CD14-positive monocyte (primary cell): ENCODE results near the gene WDR76. TPM values are rescaled to one million over a fixed set of nuclear protein-coding genes. Genes with fewer than 3 reads are reported as not detected.

Experiments
- DNase-seq, 3 donors: peaks; one replicate each; pipeline ENCODE4 v3.0.0-alpha.2; 2011 to 2022
- H2AFZ ChIP-seq: 2 replicates; pipeline ENCODE4 v1.6.0; 2012; ENCODE audit warnings: mild to moderate bottlenecking, low read depth, low read length, inconsistent platforms; ENCODE audit not compliant: insufficient read depth, poor library complexity, severe bottlenecking
- H3K27ac ChIP-seq, 2 donors: 1 replicate in 1 of 2; 2 replicates in 1 of 2; pipeline ENCODE4 v1.5.1; 2012 to 2013; ENCODE audit warnings: low read length in 2 of 2, control low read depth in 1 of 2, inconsistent platforms in 1 of 2, low read depth in 1 of 2, mild to moderate bottlenecking in 1 of 2
- H3K27me3 ChIP-seq, 2 donors: one replicate each; pipeline versions ENCODE4 v1.6.0 to v1.6.1; 2011 to 2013; ENCODE audit warnings: low read length in 2 of 2; ENCODE audit not compliant: control insufficient read depth in 2 of 2, insufficient read depth in 2 of 2
- H3K36me3 ChIP-seq, 2 donors: replicated peaks in 1 of 2; 1 replicate in 1 of 2; 2 replicates in 1 of 2; pipeline versions ENCODE4 v1.5.1 to v1.6.1; 2012 to 2013; ENCODE audit warnings: low read length in 2 of 2, control low read depth in 1 of 2, inconsistent platforms in 1 of 2, mild to moderate bottlenecking in 1 of 2; ENCODE audit not compliant: insufficient read depth in 2 of 2, control insufficient read depth in 1 of 2
- H3K4me1 ChIP-seq, 2 donors: 1 replicate in 1 of 2; 2 replicates in 1 of 2; pipeline versions ENCODE4 v1.5.1 to v1.6.1; 2012 to 2013; ENCODE audit warnings: low read length in 2 of 2, control low read depth in 1 of 2, inconsistent platforms in 1 of 2, mild to moderate bottlenecking in 1 of 2, moderate library complexity in 1 of 2; ENCODE audit not compliant: insufficient read depth in 2 of 2, control insufficient read depth in 1 of 2
- H3K4me2 ChIP-seq: replicated peaks from 2 replicates; pipeline ENCODE3; 2012; ENCODE audit warnings: low read length, moderate library complexity, mild to moderate bottlenecking; ENCODE audit not compliant: poor library complexity, severe bottlenecking; ENCODE audit errors: extremely low read depth
- H3K4me3 ChIP-seq, 3 experiments: fragments of 200-600 bp in 1 of 3; sonication (generic) in 1 of 3; replicated peaks in 1 of 3; 1 replicate in 2 of 3; 2 replicates in 1 of 3; pipeline ENCODE4 v1.5.1; 2011 to 2013; ENCODE audit warnings: low read length in 3 of 3, mild to moderate bottlenecking in 3 of 3, control low read depth in 2 of 3, low read depth in 2 of 3, inconsistent platforms in 1 of 3, moderate library complexity in 1 of 3
- H3K79me2 ChIP-seq: 2 replicates; pipeline ENCODE4 v1.6.0; 2012; ENCODE audit warnings: mild to moderate bottlenecking, control low read depth, inconsistent platforms, low read length, moderate library complexity; ENCODE audit not compliant: insufficient read depth
- H3K9ac ChIP-seq: 2 replicates; pipeline ENCODE4 v1.6.0; 2017; ENCODE audit warnings: low read length, mild to moderate bottlenecking; ENCODE audit not compliant: insufficient read depth, poor library complexity, severe bottlenecking
- H3K9me3 ChIP-seq, 2 donors: replicated peaks in 1 of 2; 1 replicate in 1 of 2; 2 replicates in 1 of 2; pipeline versions ENCODE4 v1.5.1 to v1.6.1; 2012 to 2013; ENCODE audit warnings: low read length in 2 of 2, control low read depth in 1 of 2; ENCODE audit not compliant: control insufficient read depth in 1 of 2, insufficient read depth in 1 of 2
- H4K20me1 ChIP-seq: 2 replicates; pipeline ENCODE4 v1.6.0; 2012; ENCODE audit warnings: mild to moderate bottlenecking, low read length, control low read depth, moderate library complexity; ENCODE audit not compliant: insufficient read depth
- H3K27ac Mint-ChIP-seq, 7 donors: one replicate each; pipeline ENCODE4 v1.8.0; 2020; ENCODE audit warnings: mild to moderate bottlenecking in 7 of 7, mixed read lengths in 7 of 7, moderate library complexity in 6 of 7, inconsistent platforms in 2 of 7
- H3K27me3 Mint-ChIP-seq, 3 donors: one replicate each; pipeline ENCODE4 v1.8.0; 2021 to 2022; ENCODE audit warnings: low read depth in 3 of 3, mild to moderate bottlenecking in 3 of 3, mixed read lengths in 3 of 3, moderate library complexity in 3 of 3, inconsistent platforms in 1 of 3
- H3K36me3 Mint-ChIP-seq, 2 donors: one replicate each; pipeline ENCODE4 v1.8.0; 2020; ENCODE audit warnings: mixed read lengths in 2 of 2, inconsistent platforms in 1 of 2, mild to moderate bottlenecking in 1 of 2
- H3K4me1 Mint-ChIP-seq: one replicate; pipeline ENCODE4 v1.8.0; 2020; ENCODE audit warnings: mild to moderate bottlenecking, mixed read lengths
- H3K4me3 Mint-ChIP-seq, 2 donors: one replicate each; pipeline ENCODE4 v1.8.0; 2020; ENCODE audit warnings: mild to moderate bottlenecking in 2 of 2, mixed read lengths in 2 of 2, moderate library complexity in 1 of 2
- H3K9me3 Mint-ChIP-seq, 7 donors: one replicate each; pipeline ENCODE4 v1.8.0; 2020 to 2022; ENCODE audit warnings: mixed read lengths in 7 of 7, mild to moderate bottlenecking in 6 of 7, moderate library complexity in 6 of 7, inconsistent platforms in 2 of 7
- CTCF ChIP-seq: fragments of 200-600 bp; IDR thresholded peaks from one replicate; pipeline ENCODE4 v1.8.0; 2022; ENCODE audit warnings: antibody characterized with exemption, mild to moderate bottlenecking
- WGBS: methylation state at CpG from one replicate; pipeline ENCODE4 v1.1.5; 2013; ENCODE audit warnings: missing lambda C conversion rate; ENCODE audit not compliant: insufficient coverage; 5-methylcytosine and 5-hydroxymethylcytosine counted together
- intact Hi-C, 2 donors: fragments of 100-400 bp; cut with micrococcal nuclease; formaldehyde crosslinking; loops; one replicate each; pipeline versions ENCODE4 v1.15.0 to v1.15.1; 2023
- polyA plus RNA-seq, 3 donors: library from polyadenylated mRNA; depleted of rRNA in 1 of 3; unstranded in 2 of 3; stranded (reverse) in 1 of 3; fragments of 300-500 nt in 2 of 3; fragments of >200 nt in 1 of 3; fragmentation: Illumina TruSeq in 2 of 3; gene quantifications; 1 replicate in 2 of 3; 2 replicates in 1 of 3; pipeline ENCODE4 v1.2.3, GENCODE V29; 2012 to 2021

Gene WDR76
- polyA plus RNA-seq, 3 donors: 0.32 to 0.91 (median 0.40) TPM

GRCh38 chr15:43871835-43872234 is 45.0 kb downstream of the WDR76 start:
- no peak overlapping the region for H3K27ac Mint-ChIP-seq
- H3K27me3 Mint-ChIP-seq: no peaks in the 10 kb centered on the region
- no peak overlapping the region for H3K4me3 ChIP-seq
- H3K27ac ChIP-seq: no peak overlapping the region
- H3K9me3 ChIP-seq: no peaks in the 10 kb centered on the region
- no peak for TF ChIP-seq CTCF
- DNase-seq: no peak
- WGBS: no CpG with 5 or more reads among the region's 2 CpGs
- H3K4me1 Mint-ChIP-seq: peaks cover 8% of the 10 kb centered on the region
- H3K79me2 ChIP-seq: no peaks in the 10 kb centered on the region
- H3K9me3 Mint-ChIP-seq: peaks cover 0 to 2% (median 0%) of the 10 kb centered on the region in 7 donors
- H2AFZ ChIP-seq: no peak overlapping the region
- H3K36me3 Mint-ChIP-seq: peaks cover 38 to 53% of the 10 kb centered on the region in 2 donors
- H3K9ac ChIP-seq: no peak overlapping the region
- no peaks in the 10 kb centered on the region for H3K4me1 ChIP-seq
- H4K20me1 ChIP-seq: no peaks in the 10 kb centered on the region
- H3K36me3 ChIP-seq: peaks cover 0 to 50% of the 10 kb centered on the region in 2 donors
- H3K4me2 ChIP-seq: no peak overlapping the region
- H3K4me3 Mint-ChIP-seq: no peak overlapping the region
- intact Hi-C loops: no loop called here
- no peaks in the 10 kb centered on the region for H3K27me3 ChIP-seq

GRCh38 chr15:43872416-43873020 is 45.7 kb downstream of the WDR76 start:
- Histone ChIP-seq H3K36me3 (peaks cover 0 to 53% of the 10 kb centered on the region in 2 donors), H3K79me2 (no peaks in the 10 kb centered on the region), H3K4me3 (no peak overlapping the region), H3K9ac (no peak overlapping the region), H3K4me2 (no peak overlapping the region), H3K27me3 (no peaks in the 10 kb centered on the region), H3K9me3 (no peaks in the 10 kb centered on the region), H3K4me1 (no peaks in the 10 kb centered on the region), H3K27ac (no peak overlapping the region), H4K20me1 (no peaks in the 10 kb centered on the region), H2AFZ (no peak overlapping the region)
- Mint-ChIP-seq H3K27me3 (no peaks in the 10 kb centered on the region), H3K4me3 (no peak overlapping the region), H3K27ac (no peak overlapping the region), H3K4me1 (peaks cover 8% of the 10 kb centered on the region), H3K9me3 (peaks cover 0 to 2% (median 0%) of the 10 kb centered on the region in 7 donors), H3K36me3 (peaks cover 35 to 54% of the 10 kb centered on the region in 2 donors)
- WGBS: no CpG with 5 or more reads among the region's 6 CpGs
- peak; percentile 32 for TF ChIP-seq CTCF
- intact Hi-C loops: no loop called here
- peak in 2 of 3 donors; percentile 5 to 7 for DNase-seq
